GM21367 (cell line): ENCODE data around the gene CA4.

Experiments used
- ATAC-seq: cut with Tn5 transposase; IDR thresholded peaks from one replicate; pipeline ENCODE4 v1.9.1; 2021; ENCODE audit not compliant: unreplicated experiment

Gene CA4

DNA sequence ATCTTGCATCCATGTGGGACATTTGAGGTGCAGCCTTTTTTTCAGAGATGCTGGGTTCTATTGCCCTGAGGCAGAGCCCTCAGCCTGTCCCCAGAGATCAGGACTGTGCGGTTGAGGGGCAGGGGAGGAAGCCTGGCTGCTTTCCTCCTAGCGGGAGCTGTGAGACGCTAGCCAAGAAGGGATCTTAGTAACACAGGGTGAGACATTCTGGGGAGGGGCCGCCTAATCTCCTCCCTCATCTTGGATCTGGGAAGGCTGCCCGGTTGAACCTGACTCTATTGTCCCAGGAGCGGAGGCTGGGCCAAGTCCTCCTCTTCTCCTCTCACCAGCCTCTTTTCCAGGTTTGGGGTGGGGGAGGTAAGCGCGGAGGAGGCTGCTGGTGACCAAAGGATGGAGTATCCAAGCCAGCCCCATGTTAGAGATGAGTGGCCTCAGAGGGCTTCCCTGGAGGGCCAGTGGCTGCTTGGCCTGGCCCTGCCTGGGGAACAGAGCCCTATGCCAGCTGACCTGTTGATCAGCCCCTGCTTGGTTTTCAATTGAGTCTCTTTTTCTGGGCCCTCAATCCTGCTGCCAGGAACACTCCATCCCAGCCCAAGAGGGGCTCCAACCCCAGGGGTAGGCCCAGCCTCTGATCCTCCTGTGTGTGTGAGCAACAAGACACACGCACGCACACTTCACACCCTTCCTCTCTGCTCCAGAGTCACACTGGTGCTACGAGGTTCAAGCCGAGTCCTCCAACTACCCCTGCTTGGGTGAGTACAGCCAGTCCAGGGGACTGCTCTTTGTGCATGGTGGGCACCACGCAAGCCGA, 5.0 kb downstream of the CA4 start:
- no peak for ATAC-seq

DNA sequence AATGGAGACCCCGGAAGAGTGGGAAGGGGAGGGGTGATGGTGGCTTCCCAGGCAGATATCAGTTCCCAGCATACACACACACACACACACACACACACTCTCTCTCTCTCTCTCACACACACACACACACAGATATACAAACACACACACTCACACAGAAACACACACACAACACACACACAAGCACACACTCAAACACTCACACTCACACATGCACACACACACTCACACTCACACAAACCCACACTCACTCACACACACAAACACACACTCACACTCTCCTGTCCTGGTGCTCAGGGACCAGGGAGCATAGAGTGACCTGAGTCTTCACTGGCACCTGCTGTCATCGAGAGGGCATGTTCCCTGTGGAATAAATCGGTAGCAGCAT, 5.6 kb downstream of the CA4 start:
- no peak for ATAC-seq

DNA sequence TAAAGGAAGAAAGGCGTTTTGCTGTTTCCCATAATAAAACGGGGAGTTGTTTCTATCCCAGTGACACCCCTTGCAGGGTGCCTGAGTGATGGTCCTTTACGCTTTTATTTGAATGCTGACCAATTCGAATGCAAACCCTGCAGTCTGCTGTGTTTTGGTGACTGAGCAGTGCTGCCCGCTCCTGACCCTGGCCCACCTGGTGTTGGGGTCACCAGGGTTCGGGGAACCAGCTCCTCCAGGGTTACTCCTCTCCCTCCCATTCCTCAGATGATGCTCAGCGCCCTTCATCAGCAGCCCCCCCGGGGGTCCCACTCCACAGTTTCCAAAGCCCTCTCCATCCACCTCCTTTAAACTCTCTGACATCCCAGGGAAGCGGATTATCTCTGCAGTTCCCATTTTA, 6.0 kb downstream of the CA4 start:
- no peak for ATAC-seq

DNA sequence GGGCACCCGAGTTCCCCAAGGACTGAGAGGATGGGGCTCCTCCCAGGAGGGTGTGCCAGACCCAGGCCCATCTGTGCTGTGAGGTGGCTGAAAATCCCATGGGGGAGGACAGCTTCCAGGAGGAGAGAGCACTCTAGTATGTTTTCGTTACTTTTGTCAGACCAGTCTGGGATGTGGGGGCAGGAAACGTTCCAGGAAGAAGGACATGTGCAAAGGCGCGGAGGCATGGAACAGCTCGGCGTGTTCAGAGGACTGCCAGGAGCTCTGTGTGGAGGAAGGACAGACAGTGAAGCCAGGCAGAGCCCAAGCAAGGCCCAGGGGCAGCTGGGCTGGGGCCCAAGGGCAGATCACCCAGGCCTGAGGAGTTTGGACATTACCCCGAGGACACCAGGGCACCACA, 7.0 kb downstream of the CA4 start:
- ATAC-seq, result no peak

DNA sequence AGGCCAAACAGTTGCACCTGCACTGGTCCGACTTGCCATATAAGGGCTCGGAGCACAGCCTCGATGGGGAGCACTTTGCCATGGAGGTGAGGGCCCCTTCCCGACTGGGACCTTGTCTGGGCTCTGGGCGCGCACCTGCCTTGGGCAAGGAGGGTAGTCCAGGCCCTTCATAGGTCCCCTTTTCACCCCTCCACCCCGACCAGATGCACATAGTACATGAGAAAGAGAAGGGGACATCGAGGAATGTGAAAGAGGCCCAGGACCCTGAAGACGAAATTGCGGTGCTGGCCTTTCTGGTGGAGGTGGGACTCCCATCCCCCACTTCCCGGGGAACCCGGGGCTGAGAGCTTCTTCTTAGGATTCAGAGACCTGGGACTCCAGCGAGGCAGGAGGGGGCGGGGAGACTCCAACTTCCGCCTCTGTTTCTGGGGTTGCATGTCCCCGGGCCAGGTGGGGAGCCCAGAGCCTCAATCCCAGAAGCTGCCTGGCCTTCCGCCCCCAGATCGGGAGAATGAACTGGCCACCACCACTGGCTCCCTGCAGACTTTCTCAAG, 7.8 kb downstream of the CA4 start:
- no peak for ATAC-seq

DNA sequence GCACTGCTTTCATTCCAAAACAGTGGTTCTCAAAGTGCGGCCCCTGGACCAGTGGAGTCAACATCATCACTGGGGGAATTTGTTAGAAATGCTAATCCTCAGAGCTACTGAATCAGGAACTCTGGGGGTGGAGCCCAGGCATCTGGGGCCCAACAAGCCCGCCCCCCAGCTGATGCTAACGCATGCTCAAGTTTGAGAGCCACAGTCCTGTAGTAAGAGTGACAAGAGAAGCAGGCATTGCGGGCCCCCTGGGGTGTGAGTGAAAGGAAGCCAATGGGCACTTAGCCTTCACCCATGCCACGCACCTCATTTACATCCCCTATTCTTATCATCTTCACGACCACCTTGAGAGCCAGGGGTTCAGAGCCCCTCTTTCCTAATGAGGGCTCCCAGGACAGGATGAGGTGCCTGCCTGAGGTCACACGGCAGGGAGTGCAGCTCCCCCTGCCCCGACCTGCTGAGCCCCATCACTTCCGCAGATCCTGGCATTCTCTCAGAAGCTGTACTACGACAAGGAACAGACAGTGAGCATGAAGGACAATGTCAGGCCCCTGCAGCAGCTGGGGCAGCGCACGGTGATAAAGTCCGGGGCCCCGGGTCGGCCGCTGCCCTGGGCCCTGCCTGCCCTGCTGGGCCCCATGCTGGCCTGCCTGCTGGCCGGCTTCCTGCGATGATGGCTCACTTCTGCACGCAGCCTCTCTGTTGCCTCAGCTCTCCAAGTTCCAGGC, 9.1 kb downstream of the CA4 start:
- no peak for ATAC-seq

DNA sequence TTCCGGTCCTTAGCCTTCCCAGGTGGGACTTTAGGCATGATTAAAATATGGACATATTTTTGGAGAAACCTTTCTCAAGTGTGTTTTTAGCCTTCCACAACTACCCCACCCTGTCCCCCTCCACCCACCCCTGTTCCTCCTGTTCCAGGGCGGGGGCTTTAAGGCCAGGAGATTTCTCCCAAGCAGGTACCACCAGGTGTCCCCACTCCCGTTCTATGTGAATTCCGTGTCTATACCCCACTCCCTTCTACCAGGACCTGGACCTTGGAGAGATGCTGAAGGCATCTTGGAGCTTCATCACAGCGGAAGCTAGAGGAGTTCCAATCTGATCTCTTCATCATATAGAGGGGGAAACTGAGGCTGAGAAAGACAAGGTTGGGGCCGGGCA, 9.7 kb downstream of the CA4 start:
- no peak for ATAC-seq

DNA sequence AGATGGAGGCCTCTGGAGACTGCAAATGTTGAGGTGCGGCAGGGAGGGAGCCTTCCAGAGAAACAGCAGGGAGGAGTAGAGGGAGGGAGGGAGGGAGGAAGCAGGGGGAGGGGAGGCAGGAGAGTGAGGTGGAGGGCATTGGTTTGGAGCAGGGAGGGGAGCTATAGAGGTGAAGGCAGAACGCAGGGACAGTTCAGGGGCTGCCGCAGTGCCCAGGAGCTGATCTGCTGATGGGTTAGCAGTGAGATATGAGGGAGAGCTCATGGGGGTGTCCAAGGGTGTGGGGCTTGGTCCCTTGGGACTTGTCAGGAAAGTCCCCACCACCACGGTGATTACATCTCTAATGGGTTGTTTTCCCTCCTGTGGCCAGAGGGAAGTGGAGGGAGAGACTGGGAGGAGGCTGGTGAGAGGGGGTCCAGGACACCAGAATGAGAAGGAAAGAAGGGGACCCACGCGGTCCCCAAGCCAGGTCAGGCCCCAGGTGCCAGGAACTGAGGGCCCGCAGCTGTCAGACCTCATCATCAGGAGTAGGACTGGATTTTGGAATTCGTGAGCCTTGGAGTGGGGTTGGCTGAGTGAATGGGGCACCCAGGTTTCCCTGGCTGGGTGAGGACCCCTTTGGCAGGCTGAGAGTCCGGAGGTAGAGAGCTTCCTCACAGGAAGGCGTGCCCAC, 11.2 kb downstream of the CA4 start:
- ATAC-seq, result no peak

DNA sequence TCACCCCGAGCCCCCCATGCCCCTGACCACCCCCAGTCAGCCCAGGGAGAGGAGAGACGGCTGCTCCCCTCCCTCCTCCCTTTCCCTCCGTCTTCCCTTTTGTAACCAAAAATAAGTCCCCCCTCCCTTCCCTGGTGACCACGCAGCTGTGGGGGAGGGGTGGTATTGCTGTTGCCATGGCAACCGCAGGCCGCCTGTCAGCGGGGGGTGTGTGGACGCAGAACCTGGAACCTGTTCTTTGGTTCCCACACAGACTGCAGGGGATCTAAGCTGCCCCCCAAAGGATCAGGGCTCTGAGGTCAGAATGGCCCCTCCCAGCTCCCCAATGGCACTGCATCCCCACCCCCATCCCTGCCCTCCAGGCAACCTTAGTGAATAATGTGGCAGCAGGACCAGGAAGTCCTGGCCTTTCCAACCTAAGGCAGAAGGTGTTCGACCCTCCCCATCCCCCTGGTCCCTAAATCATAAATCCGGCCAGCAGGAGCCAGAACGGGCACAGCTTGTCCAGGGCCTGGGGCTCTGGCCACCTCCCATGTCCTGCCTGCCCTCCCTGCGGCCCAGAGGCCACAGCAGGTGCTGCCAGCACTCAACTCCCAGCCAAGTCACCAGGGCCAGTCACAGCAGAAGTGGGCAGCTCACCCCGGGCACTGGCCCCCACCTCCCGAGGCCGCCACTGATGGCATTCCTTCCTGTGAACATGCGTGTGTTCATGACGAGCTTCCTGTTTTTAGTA, 12.0 kb downstream of the CA4 start:
- ATAC-seq, result no peak

DNA sequence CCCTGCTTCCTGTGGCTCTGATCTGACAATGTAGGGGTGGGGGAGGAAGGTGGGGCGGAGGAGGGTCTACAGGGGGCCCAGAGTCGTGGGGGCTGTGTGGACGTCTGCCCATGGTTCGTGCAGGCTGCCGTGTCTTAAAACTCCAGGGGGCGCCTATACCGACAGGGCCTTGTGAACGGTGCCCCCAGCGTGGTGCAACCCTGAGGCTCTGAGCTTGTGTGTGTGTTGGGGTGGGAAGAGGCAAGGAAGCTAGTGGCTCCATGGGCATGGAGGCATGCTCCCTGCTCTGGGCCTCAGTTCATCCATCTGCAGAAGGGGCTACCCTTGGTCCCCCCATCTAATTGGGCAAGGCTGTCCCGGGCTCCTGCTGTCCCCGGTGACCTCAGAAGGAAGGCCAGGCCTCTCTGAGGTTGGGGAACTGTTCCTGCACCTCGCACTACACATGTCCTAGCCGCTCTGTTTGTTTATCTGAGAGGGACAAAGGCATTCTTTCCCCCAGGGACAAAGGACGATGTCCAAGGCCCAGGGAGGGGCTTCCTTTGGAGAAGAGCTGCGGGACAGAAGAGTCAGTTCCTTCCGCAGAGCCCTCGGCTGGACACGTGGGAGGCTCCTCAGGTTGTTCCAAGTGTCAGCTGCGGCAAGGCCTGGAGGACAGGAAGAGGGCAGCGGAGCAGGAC, 13.5 kb downstream of the CA4 start:
- ATAC-seq, result no peak

DNA sequence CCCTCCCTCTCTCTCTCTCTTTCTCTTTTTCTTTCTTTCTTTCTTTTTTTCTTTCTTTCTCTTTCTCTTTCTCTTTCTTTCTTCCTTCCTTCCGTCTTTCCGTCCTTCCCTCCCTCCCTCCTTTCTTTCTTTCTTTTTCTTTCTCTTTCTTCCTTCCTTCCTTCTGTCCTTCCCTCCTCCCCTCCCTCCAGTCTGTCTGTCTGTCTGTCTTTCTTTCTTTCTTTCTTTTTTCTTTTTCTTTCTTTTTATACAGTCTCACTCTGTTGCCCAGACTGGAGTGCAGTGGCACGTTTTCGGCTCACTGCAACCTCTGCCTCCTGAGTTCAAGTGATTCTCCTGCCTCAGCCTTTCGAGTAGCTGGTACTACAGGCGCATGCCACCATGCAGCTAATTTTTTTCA, 14.4 kb downstream of the CA4 start:
- ATAC-seq, result no peak

DNA sequence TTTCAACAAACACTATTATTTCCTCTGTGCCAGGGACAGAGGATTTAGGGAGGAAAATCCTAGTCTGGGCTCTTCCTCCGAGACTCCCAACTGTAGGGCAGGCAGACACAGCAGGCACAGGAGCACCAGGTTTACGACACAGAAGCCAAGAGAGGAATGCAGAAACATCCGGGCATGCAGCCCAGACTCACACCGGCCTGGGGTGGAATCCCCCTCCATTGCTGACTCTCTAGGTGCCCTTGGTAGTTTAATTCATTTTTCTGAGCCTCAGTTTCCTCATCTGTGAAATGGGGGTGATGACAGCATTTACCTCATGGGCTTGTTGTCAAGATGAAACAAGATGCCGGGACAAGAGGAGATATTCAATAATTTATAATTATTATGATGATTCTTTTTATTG, 14.9 kb downstream of the CA4 start:
- ATAC-seq, result no peak

DNA sequence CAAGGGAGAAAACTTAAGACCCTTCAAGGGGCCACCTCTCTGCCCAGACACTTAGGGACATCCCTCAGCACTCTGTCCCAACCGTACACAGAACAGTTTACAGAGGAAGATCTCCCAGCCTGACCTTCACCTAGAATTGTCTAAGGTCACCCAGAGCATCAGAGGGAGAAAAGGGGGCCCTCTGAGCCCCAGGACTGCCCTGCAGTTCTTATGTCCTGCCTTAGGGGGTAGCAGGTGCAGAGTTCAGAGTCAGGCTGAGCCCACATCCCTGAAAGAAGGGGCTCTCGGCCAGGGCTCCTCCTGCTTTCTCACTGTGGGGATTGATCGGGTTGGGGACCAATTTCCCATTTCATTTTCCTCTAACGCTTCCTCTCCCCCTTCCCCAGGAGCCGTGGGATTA, 15.4 kb downstream of the CA4 start:
- ATAC-seq, result no peak

DNA sequence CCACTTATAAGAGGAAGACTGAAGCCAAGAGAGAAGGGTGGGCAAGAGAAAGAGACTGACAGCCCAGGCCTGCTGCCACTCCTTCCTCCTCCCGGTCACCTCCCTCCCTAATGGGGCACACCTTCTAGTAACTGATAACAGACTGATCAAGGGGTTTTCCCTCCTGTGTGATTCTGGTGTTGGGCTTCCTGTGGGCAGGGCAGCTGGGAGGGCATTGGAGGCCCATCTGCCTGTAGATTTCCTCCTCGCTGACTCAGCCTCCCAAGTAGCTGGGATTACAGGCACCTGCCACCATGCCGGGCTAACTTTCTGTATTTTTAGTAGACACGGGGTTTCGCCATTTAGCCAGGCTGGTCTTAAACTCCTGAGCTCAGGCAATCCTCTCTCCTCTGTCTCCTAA, 16.2 kb downstream of the CA4 start:
- ATAC-seq, result no peak

DNA sequence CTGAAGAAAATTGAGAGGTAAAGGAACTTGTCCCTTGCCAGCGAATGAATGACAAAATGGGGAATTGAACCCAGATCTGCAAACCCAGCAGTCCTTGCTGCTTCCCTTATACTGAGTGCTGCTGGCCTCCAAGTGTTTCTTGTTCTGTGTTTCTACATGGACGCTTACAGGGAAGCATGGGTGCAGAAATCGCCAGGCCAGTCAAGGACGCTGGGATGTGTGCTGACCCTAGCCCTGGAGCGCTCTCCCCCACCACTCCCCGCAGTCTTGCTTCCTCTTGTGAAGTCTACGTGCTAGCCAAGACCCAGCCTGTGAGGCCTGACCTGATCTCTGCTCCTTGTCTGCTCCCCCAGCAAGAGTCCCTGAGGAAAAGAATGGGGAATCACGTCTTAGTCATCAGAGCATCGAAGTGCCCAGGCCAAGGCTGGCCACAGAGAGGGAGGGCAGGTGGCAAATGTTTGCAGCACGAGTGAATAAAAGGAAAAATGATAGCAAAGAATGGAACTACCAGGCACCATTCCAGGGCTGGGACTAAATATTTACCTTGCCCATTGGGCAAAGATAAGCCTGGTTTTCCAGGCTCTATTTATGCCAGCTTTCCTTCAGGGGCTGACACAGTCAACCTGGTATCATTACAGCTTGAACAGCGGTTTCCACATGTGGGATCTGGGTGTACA, 17.4 kb downstream of the CA4 start:
- no peak for ATAC-seq

DNA sequence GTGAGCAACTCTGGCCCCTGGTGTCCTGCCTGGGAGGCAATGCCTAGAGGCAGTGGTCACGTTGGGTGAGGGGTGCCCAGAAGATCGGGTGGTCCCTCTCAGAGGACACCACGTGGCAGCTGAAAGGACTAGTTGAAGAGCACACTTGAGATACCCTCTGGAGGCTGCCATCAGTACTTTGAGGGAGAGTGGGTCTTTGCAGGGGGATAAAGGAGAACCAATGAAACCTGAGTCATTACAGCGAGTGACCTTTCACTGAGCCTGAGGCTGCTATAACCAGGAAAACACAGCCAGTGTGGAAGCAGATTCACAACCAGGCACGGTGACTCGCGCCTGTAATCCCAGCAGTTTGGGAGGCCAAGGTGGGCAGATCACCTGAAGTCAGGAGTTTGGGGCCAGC, 18.9 kb downstream of the CA4 start:
- no peak for ATAC-seq

DNA sequence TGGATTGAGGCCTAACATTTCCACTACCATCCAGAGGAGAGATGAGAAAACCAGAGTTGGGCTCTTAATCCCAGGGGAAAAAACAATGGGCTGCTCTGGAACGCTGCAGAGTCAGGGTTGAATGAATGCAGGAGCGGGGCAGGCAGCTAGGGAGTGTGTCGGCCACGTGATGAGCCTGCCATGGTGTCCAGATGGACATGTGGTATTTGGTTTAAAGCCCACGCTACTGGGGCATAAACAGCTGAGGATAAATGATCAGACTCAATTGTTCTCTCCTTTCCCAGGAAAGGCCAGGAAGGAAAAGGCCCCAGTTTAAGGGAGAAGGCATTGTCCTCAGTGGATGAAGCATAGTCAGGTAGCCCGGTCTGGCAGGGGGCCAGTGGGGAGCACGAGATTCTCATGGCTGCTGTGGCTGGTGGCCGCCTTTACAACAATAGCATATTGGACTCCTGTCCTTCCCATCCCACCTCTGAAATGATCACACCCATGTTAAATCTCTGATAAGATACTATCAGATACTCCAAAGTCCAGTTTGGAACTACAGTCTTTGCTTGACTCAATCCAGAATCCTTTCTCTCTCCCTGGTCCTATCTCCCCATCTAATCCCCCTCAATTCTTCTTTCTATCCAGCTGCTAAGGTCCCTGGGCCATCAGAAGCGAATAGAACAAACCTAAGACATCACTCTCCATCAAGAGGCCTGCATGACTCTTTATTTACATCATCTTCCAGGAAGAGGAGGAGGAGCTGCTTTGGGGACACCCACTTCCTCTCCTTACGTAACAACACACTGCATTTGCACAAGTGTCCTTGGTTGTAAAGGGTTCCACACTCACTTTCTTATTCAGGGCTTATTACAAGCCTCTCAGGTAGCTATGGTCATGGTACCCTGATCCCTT, 20.4 kb downstream of the CA4 start:
- no peak for ATAC-seq

DNA sequence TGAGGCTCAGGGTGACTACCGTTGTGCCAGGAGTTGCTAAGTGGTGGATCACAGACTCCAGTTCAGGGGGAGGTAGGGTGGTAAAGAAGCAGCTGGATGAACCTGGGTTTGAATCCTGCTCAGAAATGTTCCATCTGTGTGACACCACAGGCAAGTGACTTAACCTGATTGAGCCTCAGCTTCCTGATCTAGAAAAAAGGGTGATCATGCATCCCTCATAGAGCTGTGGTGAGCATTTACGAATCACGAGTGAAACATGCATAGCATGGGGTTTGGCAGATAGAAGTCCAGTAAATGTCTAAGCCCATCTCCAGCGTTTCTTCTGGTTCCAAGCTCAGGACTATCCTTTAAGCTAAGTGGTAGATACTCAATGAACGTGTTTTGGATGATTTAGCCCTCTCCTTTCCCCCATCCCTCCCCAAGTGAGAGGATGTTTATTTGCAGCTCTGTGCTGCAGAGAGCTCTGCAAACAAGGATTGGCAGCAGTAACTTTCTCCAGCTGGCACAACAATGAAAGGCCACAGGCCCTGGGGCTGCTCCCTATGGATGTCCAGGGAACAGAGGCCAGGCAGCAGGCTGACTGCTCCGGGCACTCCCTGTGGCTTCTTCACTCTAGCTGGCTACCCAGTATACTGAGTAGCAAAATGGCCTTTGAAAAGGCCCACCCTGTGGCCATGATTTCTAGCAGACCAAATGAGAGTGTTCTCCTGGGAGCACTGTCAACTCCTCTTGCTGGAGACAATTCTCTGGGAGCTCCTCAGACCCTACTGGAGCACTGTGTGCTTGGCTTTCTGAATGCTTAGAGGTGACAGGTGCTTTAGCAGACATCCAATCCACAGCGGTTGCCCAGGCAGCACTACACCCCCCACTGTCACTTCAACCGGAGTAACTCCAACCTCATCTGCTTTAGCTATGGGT, 21.3 kb downstream of the CA4 start:
- no peak for ATAC-seq
